Esophagus mucosa (tissue), 1 donor: ENCODE measurements around the gene PPP1R26. TPM values are rescaled to one million over a fixed set of nuclear protein-coding genes. Genes with fewer than 3 reads are reported as not detected.

Experiments
- ATAC-seq: fragments of 200-7000 bp; cut with Tn5 transposase; one replicate; pipeline ENCODE4 v1.9.1; 2020
- total RNA-seq: library from RNA; stranded (reverse); gene quantifications from one replicate; pipeline ENCODE4 v1.2.4, GENCODE V29; 2023
- donor health status: DM: yes; HTN: yes; CAD: no.

Gene PPP1R26
- total RNA-seq, 1 donor from 2014 or later = 5.2 TPM

GRCh38 chr9:135488013-135488330 lies 8.4 kb downstream of the PPP1R26 start:
- no peak for ATAC-seq

- ATAC-seq = no peak
Measured at GRCh38 chr9:135488527-135488926, 8.9 kb downstream of the PPP1R26 start.

- ATAC-seq = no peak
Measured at GRCh38 chr9:135489188-135489906, 9.8 kb downstream of the PPP1R26 start.

- ATAC-seq = no peak
Measured at GRCh38 chr9:135490166-135490870, 10.7 kb downstream of the PPP1R26 start.

- ATAC-seq = no peak
Measured at GRCh38 chr9:135490980-135491464, 11.4 kb downstream of the PPP1R26 start.

GRCh38 chr9:135491764-135492163 lies 12.2 kb downstream of the PPP1R26 start:
- ATAC-seq = no peak

GRCh38 chr9:135492886-135493669 lies 13.5 kb downstream of the PPP1R26 start:
- no peak for ATAC-seq

- no peak for ATAC-seq
Measured at GRCh38 chr9:135494791-135495559, 15.4 kb downstream of the PPP1R26 start.

- ATAC-seq = no peak
Measured at GRCh38 chr9:135498381-135499126, 19.0 kb downstream of the PPP1R26 start.

- peak; percentile 78 for ATAC-seq
Measured at GRCh38 chr9:135499326-135500070, 19.9 kb downstream of the PPP1R26 start.

GRCh38 chr9:135500071-135500524 lies 20.5 kb downstream of the PPP1R26 start:
- ATAC-seq = no peak

GRCh38 chr9:135500525-135501260 lies 21.1 kb downstream of the PPP1R26 start, which contains the start of gene MRPS2:
TSS of gene MRPS2 (plus strand) at chr9:135500682. CDS start at chr9:135500711, 29 bp downstream.
- peak; percentile 91 for ATAC-seq

GRCh38 chr9:135501261-135502167 lies 21.9 kb downstream of the PPP1R26 start:
- peak; percentile 68 for ATAC-seq

GRCh38 chr9:135502168-135502872 lies 22.7 kb downstream of the PPP1R26 start:
- ATAC-seq = no peak

- no peak for ATAC-seq
Measured at GRCh38 chr9:135502873-135503321, 23.3 kb downstream of the PPP1R26 start.

- ATAC-seq = no peak
Measured at GRCh38 chr9:135503371-135504261, 24.0 kb downstream of the PPP1R26 start.
